ENCODE data around the gene CCR7.
"Not testable (repeated sequence)": the region's sequence is repeated elsewhere in the genome, so short reads cannot be mapped to it uniquely, and the experiment has no call there.

Gene CCR7

GRCh38 chr17:40551091-40551878 is 14.0 kb downstream of the CCR7 start:
- DNase-seq (ENCODE audit: low read depth in 2 of 2): peak; percentile 85 to 87

GRCh38 chr17:40550608-40551007 is 14.7 kb downstream of the CCR7 start:
- DNase-seq (ENCODE audit: low read depth in 2 of 2): peak; percentile 72 to 75

DNA sequence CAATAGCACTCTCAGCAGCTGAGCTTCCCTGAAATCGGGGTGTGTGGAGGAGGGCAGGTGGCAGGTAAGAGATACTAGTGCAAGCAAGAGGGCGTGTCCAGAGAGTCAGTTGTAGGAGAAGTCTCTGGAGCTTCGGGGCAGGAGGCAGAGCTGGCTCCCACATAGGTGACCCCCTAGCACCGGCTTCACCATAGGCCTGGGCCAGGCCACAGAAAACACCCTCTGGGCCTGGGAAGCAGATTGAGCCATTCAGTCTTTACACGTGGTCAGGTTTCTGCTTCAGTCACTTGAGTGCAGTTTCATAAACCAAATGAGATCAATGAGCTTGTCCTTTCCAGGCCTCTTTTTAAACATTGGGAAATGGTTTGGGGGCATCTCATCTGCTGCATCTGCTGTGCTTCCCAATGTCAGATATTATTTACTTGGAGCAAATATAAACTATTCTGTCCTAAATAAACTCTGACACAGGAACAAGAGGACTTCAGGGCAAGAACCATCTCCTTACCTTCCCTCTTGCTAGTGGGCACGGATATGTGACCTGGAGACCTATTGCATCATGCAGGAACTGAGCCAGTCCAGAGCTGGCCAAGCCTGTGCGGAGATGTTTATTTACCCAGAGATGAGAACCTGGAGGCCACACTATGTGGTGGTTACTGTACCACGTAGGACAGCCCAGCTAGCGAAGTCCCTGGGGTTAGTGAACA is 16.1 kb downstream of the CCR7 start:
- DNase-seq (ENCODE audit: low read depth in 2 of 2): no peak

DNA sequence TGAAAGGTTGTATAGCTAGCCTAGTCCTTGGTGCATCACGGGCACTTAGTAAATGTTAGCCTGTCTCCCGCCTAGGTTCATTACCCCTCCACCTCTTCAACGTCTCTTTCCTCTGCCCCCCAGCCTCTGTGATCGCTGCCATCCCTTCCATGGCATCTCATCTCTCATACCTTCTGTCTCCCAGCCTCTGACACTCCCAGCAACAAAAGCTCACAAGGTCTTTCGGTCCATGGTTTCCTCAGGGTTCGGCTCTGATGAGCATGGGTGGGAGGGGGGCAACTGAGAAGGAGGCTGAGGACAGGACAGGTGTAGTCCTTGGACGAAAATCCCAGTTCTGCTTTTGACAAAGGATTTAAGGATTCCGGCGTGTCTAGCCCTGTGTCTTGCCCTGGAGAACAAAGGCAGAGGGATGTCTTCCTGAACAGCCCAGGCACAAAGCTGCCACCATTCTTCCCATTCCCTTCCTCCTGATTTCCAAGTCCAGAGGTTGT is 16.7 kb downstream of the CCR7 start:
- DNase-seq (ENCODE audit: low read depth in 2 of 2): no peak

GRCh38 chr17:40547785-40548478 is 17.3 kb downstream of the CCR7 start:
- no peak for DNase-seq (ENCODE audit: low read depth in 2 of 2)

DNA sequence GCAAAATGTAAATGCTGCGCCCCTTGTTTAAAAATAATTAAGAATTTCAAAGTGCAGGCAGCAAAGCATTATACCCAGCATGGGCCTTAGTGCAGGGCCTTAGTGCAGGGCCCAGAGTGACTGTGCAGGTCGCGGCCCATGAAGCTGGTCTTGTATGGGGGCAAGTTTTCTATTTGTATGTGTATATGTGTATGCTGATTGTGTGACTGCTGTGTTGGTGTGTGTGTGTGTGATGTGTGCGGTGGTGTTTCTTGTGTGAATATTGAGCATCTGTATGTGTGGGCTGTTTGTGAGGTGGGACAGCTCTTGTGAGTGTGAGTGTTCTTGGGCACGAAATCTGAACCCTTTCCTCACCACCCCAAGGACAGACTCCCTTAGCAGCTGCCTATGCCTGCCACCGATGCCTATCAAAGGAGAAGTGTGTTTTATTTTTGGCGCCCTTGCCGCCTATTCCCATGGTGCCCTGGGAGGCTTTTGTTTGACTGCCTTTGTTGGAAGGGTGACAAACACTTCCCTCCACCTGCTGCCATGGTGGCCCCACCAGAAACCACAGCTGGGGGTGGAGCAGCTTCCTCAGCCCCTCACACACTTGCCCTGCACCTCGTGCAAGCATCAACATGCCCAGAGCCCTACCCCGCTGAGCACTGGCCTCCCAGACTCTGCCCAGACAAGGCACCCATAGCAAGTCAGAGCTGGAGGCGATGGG is 18.0 kb downstream of the CCR7 start:
- no peak for DNase-seq (ENCODE audit: low read depth in 2 of 2)

DNA sequence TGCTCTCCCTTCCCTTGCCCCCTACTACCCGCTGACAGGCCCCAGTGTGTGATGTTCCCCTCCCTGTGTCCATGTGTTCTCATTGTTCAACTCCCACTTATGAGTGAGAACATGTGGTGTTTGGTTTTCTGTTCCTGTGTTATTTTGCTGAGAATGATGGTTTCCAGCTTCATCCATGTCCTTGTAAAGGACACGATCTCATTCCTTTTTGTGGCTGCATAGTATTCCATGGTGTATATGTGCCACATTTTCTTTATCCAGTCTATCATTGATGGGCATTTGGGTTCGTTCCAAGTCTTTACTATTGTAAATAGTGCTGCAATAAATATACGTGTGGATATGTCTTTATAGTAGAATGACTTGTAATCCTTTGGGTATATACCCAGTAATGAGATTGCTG is 18.8 kb downstream of the CCR7 start:
- DNase-seq (ENCODE audit: low read depth in 2 of 2): not testable (repeated sequence)

GRCh38 chr17:40545660-40546059 is 19.6 kb downstream of the CCR7 start:
- no peak for DNase-seq (ENCODE audit: low read depth in 2 of 2)

GRCh38 chr17:40542558-40543411 is 22.5 kb downstream of the CCR7 start:
- DNase-seq (ENCODE audit: low read depth in 2 of 2): peak; percentile 59 to 63

- DNase-seq (ENCODE audit: low read depth in 2 of 2): peak; percentile 31 to 40
Measured at GRCh38 chr17:40541873-40542557, 23.3 kb downstream of the CCR7 start.

GRCh38 chr17:40541060-40541872 is 24.0 kb downstream of the CCR7 start:
- DNase-seq (ENCODE audit: low read depth in 2 of 2): no peak

- DNase-seq (ENCODE audit: low read depth in 2 of 2): no peak
Measured at GRCh38 chr17:40540448-40540847, 24.8 kb downstream of the CCR7 start.

DNA sequence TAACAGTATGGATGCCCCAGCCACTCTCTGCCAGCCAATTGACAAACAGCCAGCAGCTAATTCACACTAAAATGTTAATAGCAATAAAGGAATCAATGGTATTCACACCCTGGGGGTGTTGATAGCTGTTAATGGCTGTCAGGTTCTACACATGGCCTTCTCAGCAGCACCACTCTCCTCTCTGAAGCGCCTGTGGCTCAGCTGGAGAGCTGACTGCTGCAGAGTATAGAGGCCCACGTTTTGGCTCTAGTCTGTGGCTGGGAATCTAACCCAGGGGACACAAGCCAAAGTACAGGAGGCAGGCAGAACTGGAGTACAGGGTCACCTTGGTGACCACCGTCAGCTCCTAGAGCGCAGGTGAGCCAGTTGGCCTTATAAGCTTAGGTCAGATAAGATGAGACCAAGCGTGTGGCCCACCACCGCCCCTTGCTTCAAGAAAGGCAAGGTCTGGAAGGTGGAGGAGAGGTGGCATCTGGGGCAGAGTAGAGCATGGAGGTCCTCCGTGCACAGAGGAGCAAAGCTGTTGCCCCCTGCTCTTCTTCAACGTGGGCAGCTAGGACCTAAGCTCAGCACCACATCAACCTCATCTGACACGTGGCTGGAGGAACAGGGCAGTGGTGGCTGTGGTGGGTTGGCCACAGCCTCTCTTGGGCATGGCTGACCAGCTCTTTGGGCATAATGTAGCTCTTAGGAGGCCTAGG is 25.4 kb downstream of the CCR7 start:
- no peak for DNase-seq (ENCODE audit: low read depth in 2 of 2)

DNA sequence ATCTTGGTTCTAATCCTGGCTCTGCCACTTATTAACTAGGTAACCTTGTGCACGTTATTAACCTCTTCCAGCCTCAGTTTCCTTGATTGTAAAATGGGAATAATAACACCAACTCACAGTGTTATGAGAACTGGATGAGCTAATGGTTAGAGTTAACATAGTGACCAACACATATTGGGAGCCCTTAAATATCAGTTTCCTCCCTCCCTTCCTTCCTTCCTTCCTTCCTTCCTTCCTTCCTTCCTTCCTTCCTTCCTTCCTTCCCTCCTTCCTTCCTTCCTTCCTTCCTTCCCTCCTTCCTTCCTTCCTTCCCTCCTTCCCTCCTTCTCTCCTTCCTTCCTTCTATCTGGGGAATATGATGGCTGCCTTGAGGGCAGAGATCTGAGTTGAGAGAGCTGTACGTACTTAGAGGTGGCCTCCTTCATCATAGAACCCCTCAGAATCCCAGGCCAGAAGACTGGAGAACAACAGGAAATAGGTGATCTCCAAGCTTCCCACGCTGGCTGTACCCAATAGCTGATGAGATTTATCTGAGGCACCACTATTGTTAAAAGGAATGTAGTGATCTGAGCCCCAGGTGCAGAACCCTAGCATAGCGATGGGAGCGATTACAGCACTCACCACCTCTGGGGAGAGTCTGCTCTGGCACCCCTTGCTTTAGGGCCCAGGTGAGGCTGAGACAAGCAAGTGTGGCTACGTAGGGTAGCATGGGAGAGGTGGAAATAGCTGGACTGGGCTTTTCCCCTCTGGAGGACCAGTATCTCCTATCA is 26.2 kb downstream of the CCR7 start:
- DNase-seq (ENCODE audit: low read depth in 2 of 2): no peak

DNA sequence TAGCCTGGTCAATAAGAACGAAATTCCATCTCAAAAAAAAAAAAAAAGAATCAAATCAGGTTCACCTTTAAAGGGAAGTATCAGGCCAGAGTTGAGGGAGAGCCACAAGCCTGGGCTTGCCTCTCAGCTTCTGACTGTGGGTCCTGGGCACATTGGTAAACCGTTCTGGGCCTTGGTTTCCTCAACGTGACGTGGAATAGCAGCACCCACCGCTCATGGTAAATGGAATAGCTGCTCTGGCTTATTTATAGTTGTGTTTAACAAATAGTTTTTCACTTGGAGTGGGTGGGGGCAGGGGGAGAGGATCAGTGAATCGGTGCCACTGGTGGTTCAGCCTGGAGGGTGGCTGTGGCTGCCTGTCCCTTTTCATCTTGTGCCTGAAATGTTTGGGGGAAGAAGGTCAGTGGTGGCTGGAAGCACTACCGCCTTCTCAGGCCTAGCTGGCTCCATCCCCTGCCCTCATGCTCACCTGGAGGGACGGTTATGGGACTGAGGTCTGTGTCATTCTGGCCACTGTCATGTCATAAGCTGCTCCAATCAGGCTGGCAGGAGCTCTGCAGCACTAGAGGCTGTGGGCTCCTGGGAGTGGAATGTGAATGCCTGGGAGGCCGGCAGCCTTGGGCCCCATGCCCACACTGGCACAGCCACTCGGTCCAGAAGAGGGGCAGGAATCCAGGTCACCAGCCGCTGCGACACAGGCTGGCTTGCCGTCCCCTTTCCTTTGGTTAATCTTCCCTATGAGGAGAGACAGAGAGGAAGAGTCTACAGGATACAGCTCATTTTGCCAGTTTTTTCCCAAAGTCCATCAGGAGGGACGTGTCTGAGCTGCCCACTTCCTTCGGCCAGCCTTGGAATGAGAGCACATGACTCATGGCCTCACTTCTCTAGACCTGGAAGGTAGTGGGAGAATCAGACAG is 27.0 kb downstream of the CCR7 start:
- no peak for DNase-seq (ENCODE audit: low read depth in 2 of 2)

DNA sequence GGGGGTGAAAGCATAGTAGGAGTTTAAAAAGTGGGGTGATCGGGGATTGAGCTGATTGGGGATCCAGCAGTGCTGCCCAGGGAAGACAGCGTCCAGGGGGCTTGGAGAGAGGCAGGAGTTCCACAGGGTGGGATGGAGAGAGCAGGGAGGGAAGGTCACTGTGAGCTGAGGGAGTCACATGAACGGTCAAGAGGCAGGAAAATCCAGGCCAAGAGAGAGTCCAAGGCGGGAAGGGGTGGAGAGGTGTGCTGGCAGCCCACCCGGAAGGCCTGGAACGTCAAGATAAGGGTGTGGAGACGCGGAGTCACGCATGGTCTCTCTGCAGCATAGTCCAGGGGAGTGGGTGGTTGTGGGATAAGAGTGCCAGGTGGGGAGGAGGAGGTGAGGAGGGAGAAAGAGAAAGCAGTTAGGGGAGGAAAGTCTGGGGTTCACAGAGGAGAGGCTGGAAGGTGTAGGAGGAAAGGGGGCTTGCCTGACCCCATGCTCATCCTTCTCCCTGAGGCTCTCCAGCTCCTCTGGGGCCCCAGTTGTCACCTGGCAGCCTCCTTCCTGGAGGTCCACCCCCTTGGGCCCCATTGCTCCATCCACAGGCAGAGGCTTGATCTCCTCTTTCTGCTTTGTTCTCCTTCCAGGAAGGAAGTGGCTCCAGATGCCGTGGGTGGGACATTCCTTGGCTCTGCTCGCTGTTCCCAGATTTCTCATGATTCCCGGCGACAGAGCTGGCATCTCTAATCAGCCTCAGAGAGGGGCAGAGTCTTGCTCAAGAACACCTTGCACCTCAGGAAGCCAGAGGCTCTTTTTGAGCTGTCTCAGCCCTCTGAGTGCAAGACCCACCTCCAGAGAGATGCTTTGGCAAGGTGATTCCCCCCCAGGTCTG is 28.7 kb downstream of the CCR7 start:
- DNase-seq (ENCODE audit: low read depth in 2 of 2): no peak
